Endothelial cell of umbilical vein (primary cell): ENCODE data around the gene PRUNE1. TPM values are rescaled to one million over a fixed set of nuclear protein-coding genes. Genes with fewer than 3 reads are reported as not detected.

Source experiments
- BruUV-seq: library from RNA; stranded (reverse); fragments of 400-500 nt; replicated peaks from 2 replicates; lab custom pipeline; 2021; lab: Mats Ljungman, UMichigan
- CTCF ChIA-PET: fragments of 300-600, 350-600 bp; sonication (Branson Sonifier 250); formaldehyde crosslinking; loops from one replicate; lab custom pipeline; 2021; ENCODE audit warnings: antibody characterized with exemption, inconsistent platforms; lab: Charles Lee
- POLR2A ChIA-PET: fragments of 300-600, 350-600 bp; sonication (Branson Sonifier 250); formaldehyde crosslinking; loops from one replicate; lab custom pipeline; 2021; ENCODE audit warnings: antibody characterized with exemption, inconsistent platforms; lab: Charles Lee
- DNase-seq: peaks from one replicate; pipeline ENCODE4 v3.0.0-alpha.2; 2011; ENCODE audit warnings: low read depth, low spot score
- FAIRE-seq: peaks from 2 replicates; lab custom pipeline; 2011; peaks lifted over from hg19 to GRCh38; lab: Jason Lieb, UNC
- H2AFZ ChIP-seq: 2 replicates; pipeline ENCODE4 v1.6.0; 2012; ENCODE audit warnings: low read depth, low read length, control low read depth, inconsistent platforms
- H3K27ac ChIP-seq: 2 replicates; pipeline ENCODE4 v1.5.1; 2011; ENCODE audit warnings: low read depth, mild to moderate bottlenecking, control low read depth, low read length, moderate library complexity; ENCODE audit not compliant: insufficient read depth
- H3K27me3 ChIP-seq, 2 experiments: 2 replicates each; pipeline versions ENCODE4 v1.6.0 to v1.6.1; 2011; ENCODE audit warnings: low read length in 2 of 2, mixed read lengths in 1 of 2; ENCODE audit not compliant: control insufficient read depth in 2 of 2, insufficient read depth in 2 of 2
- H3K36me3 ChIP-seq, 2 experiments: 2 replicates in 1 of 2; 3 replicates in 1 of 2; pipeline ENCODE4 v1.5.1; 2011; ENCODE audit warnings: low read length in 2 of 2, mild to moderate bottlenecking in 1 of 2, moderate library complexity in 1 of 2; ENCODE audit not compliant: control insufficient read depth in 2 of 2, insufficient read depth in 2 of 2; ENCODE audit errors: extremely low read depth in 1 of 2
- H3K4me1 ChIP-seq: 3 replicates; pipeline ENCODE4 v1.5.1; 2011; ENCODE audit warnings: mild to moderate bottlenecking, low read length; ENCODE audit not compliant: control insufficient read depth, insufficient read depth; ENCODE audit errors: extremely low read depth
- H3K4me2 ChIP-seq: 2 replicates; pipeline ENCODE4 v1.6.1; 2011; ENCODE audit warnings: low read length, control low read depth, mixed read lengths; ENCODE audit not compliant: insufficient read depth
- H3K4me3 ChIP-seq, 3 experiments: fragments of 200-600 bp in 1 of 3; sonication (generic), shearing (Covaris generic) in 1 of 3; replicated peaks in 1 of 3; 2 replicates each; pipeline ENCODE4 v1.5.1; 2011 to 2016; ENCODE audit warnings: control low read depth in 3 of 3, low read length in 3 of 3, mild to moderate bottlenecking in 2 of 3, inconsistent platforms in 1 of 3, low read depth in 1 of 3, moderate library complexity in 1 of 3; ENCODE audit not compliant: insufficient read depth in 1 of 3
- H3K79me2 ChIP-seq: 2 replicates; pipeline ENCODE4 v1.6.0; 2012; ENCODE audit warnings: low read length, inconsistent platforms; ENCODE audit not compliant: control insufficient read depth, insufficient read depth
- H3K9ac ChIP-seq: replicated peaks from 2 replicates; pipeline ENCODE3; 2011; ENCODE audit warnings: low read length, control low read depth; ENCODE audit not compliant: insufficient read depth; ENCODE audit errors: extremely low read depth
- H3K9me1 ChIP-seq: replicated peaks from 3 replicates; pipeline ENCODE4 v1.6.0; 2011; ENCODE audit warnings: mild to moderate bottlenecking, low read length; ENCODE audit not compliant: control insufficient read depth, insufficient read depth; ENCODE audit errors: extremely low read depth
- H3K9me3 ChIP-seq: replicated peaks from 2 replicates; pipeline ENCODE4 v1.5.1; 2012; ENCODE audit warnings: low read length, inconsistent platforms; ENCODE audit not compliant: control insufficient read depth, insufficient read depth
- H4K20me1 ChIP-seq: replicated peaks from 2 replicates; pipeline ENCODE3; 2011; ENCODE audit warnings: mild to moderate bottlenecking, low read length; ENCODE audit not compliant: control insufficient read depth, insufficient read depth; ENCODE audit errors: extremely low read depth
- CTCF ChIP-seq, 2 donors: IDR thresholded peaks; 1 replicate in 1 of 2; 2 replicates in 1 of 2; pipeline ENCODE4 v1.5.1; 2011; ENCODE audit warnings: low read length in 2 of 2, mild to moderate bottlenecking in 2 of 2, moderate library complexity in 2 of 2, control low read depth in 1 of 2, inconsistent platforms in 1 of 2, low read depth in 1 of 2; ENCODE audit not compliant: insufficient read depth in 1 of 2; ENCODE audit errors: extremely low read depth in 1 of 2
- EZH2 ChIP-seq: IDR thresholded peaks from 2 replicates; pipeline ENCODE4 v1.6.1; 2012; ENCODE audit warnings: borderline replicate concordance, low read depth, mild to moderate bottlenecking, moderate library complexity, low read length, inconsistent platforms; ENCODE audit not compliant: severe bottlenecking
- FOS ChIP-seq: IDR thresholded peaks from 2 replicates; pipeline ENCODE4 v1.6.1; 2011; ENCODE audit warnings: mild to moderate bottlenecking, low read length, moderate library complexity, borderline replicate concordance; ENCODE audit not compliant: insufficient read depth
- GATA2 ChIP-seq: IDR thresholded peaks from 2 replicates; pipeline ENCODE4 v1.7.0; 2011; ENCODE audit warnings: low read depth, mild to moderate bottlenecking, moderate library complexity, mixed read lengths, low read length; ENCODE audit not compliant: insufficient read length, insufficient read depth
- JUN ChIP-seq: IDR thresholded peaks from 2 replicates; pipeline ENCODE4 v1.6.1; 2011; ENCODE audit warnings: borderline replicate concordance, low read depth; ENCODE audit not compliant: insufficient read length, insufficient read depth
- MYC ChIP-seq: IDR thresholded peaks from one replicate; pipeline ENCODE4 v1.6.1; 2011; ENCODE audit warnings: mild to moderate bottlenecking, low read depth, low read length
- POLR2A ChIP-seq: IDR thresholded peaks from 2 replicates; pipeline ENCODE4 v1.6.1; 2012; ENCODE audit warnings: low read depth, mild to moderate bottlenecking, control low read depth, low read length
- POLR2AphosphoS5 ChIP-seq: IDR thresholded peaks from 2 replicates; pipeline ENCODE4 v1.6.1; 2012; ENCODE audit warnings: low read depth, mild to moderate bottlenecking, control low read depth, low read length, moderate library complexity; ENCODE audit not compliant: insufficient read depth
- dilution Hi-C: fragments of 300-500 bp; cut with MboI; formaldehyde crosslinking; loops from one replicate; pipeline ENCODE4 v1.15.0; 2019; ENCODE audit warnings: low sequenced_read_pairs; ENCODE audit not compliant: extremely low pct_ligation_motif_present
- intact Hi-C: fragments of 100-400 bp; cut with micrococcal nuclease; formaldehyde crosslinking; loops from one replicate; pipeline ENCODE4 v1.10.0; 2022
- polyA plus RNA-seq, 4 experiments: library from polyadenylated mRNA; depleted of rRNA in 3 of 4; stranded (reverse) in 3 of 4; unstranded in 1 of 4; fragments of >200 nt; gene quantifications; 2 replicates each; pipeline versions ENCODE4 v1.2.1 to v1.2.3, GENCODE V29; 2011 to 2012; ENCODE audit warnings: missing spikeins in 1 of 4
- total RNA-seq: library from RNA; stranded (reverse); gene quantifications from 2 replicates; pipeline ENCODE4 v1.2.3, GENCODE V29; 2021
- TF ChIP-seq, protein P1 (sequence below): IDR thresholded peaks from 2 replicates; pipeline ENCODE4 v1.6.1; 2011; ENCODE audit not compliant: insufficient read depth, insufficient read length

The PRUNE1 gene
- total and polyA plus RNA-seq, 2 donors (not counting 3 experiments of a cell fraction or from before 2014, with no cell fraction given) = 8.6 to 17.5 TPM

GRCh38 chr1:151010346-151010726 is 2.1 kb downstream of the PRUNE1 start:
- CTCF ChIA-PET = interaction anchor here (0.7 to 1.7 kb wide), 3 partner anchors 14 to 152 kb away, joined by 3 to 4 read pairs (median 3); no protein-coding TSS in a partner anchor
- no TSS peak for BruUV-seq

More at GRCh38 chr1:151010346-151010726, 2.1 kb downstream of the PRUNE1 start:
- Histone ChIP-seq H3K4me2 (no peak overlapping the region), H2AFZ (no peak overlapping the region), H3K9ac (no peak overlapping the region), H3K27ac (no peak overlapping the region), H3K4me1 (peaks cover 28% of the 10 kb centered on the region), H3K79me2 (no peaks in the 10 kb centered on the region), H3K9me3 (no peaks in the 10 kb centered on the region), H3K36me3 (no peaks in the 10 kb centered on the region), H4K20me1 (no peaks in the 10 kb centered on the region), H3K9me1 (no peaks in the 10 kb centered on the region), H3K27me3 (no peaks in the 10 kb centered on the region), H3K4me3 (no peak overlapping the region)
- dilution Hi-C loops (no loop called here), intact Hi-C loops (no loop called here)
- TF ChIP-seq EZH2 (no peak), MYC (no peak), FOS (no peak), GATA2 (no peak), POLR2A (no peak), JUN (no peak), CTCF (IDR thresholded peaks at IDR 0.05; ENCODE audit: extremely low read depth in 1 of 2, insufficient read depth in 1 of 2, low read depth in 1 of 2, low read length in 2 of 2) (no peak), POLR2AphosphoS5 (no peak)
- TF ChIP-seq, protein P1, sequence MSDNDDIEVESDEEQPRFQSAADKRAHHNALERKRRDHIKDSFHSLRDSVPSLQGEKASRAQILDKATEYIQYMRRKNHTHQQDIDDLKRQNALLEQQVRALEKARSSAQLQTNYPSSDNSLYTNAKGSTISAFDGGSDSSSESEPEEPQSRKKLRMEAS = no peak
- no peak for FAIRE-seq
- no peak for DNase-seq
- POLR2A ChIA-PET = no interaction called here
